IMR-90 (cell line): ENCODE measurements around the gene RRP8. TPM values are rescaled to one million over a fixed set of nuclear protein-coding genes. Genes with fewer than 3 reads are reported as not detected.

Experiments used
- ATAC-seq: fragments of 200-7000 bp; cut with Tn5 transposase; 2 replicates; pipeline ENCODE4 v1.9.1; 2020; ENCODE audit warnings: low read depth, mild to moderate bottlenecking, moderate library complexity
- BruUV-seq: library from RNA; stranded (reverse); fragments of 400-500 nt; replicated peaks from 2 replicates; lab custom pipeline; 2021; lab: Mats Ljungman, UMichigan
- CTCF ChIA-PET: fragments of 300-600 bp; formaldehyde crosslinking; extraction: SDS; loops from one replicate; lab custom pipeline; 2021; ENCODE audit warnings: antibody characterized with exemption; lab: Yijun Ruan, JAX
- POLR2A ChIA-PET: fragments of 300-600 bp; sonication (Branson Sonifier 250); formaldehyde crosslinking; loops from one replicate; lab custom pipeline; 2022; ENCODE audit warnings: antibody characterized with exemption; ENCODE audit not compliant: unreplicated experiment; lab: Charles Lee
- DNase-seq: peaks from one replicate; pipeline ENCODE4 v3.0.0; 2013
- H2AFZ ChIP-seq: replicated peaks from 2 replicates; pipeline ENCODE3; 2013; ENCODE audit warnings: low read length, mild to moderate bottlenecking; ENCODE audit not compliant: poor library complexity
- H2AK5ac ChIP-seq: 2 replicates; pipeline ENCODE4 v1.6.1; 2013; ENCODE audit warnings: low read depth, low read length, inconsistent platforms
- H2AK9ac ChIP-seq: replicated peaks from 2 replicates; pipeline ENCODE3; 2013; ENCODE audit warnings: mild to moderate bottlenecking, low read depth, low read length, moderate library complexity; ENCODE audit not compliant: poor library complexity
- H2BK120ac ChIP-seq: 2 replicates; pipeline ENCODE4 v1.6.1; 2013; ENCODE audit warnings: low read depth, low read length, inconsistent platforms
- H2BK15ac ChIP-seq: 3 replicates; pipeline ENCODE4 v1.6.1; 2013; ENCODE audit warnings: low read depth, low read length, inconsistent platforms
- H2BK20ac ChIP-seq: 2 replicates; pipeline ENCODE4 v1.6.1; 2013; ENCODE audit warnings: low read depth, mild to moderate bottlenecking, inconsistent platforms, low read length, moderate library complexity
- H2BK5ac ChIP-seq: 2 replicates; pipeline ENCODE4 v1.6.1; 2013; ENCODE audit warnings: mild to moderate bottlenecking, low read depth, low read length, inconsistent platforms; ENCODE audit not compliant: poor library complexity, severe bottlenecking
- H3K14ac ChIP-seq: replicated peaks from 2 replicates; pipeline ENCODE4 v1.6.1; 2013; ENCODE audit warnings: low read depth, low read length, inconsistent platforms
- H3K18ac ChIP-seq: 2 replicates; pipeline ENCODE4 v1.6.1; 2013; ENCODE audit warnings: low read depth, low read length, control low read depth
- H3K23ac ChIP-seq: 2 replicates; pipeline ENCODE4 v1.6.1; 2013; ENCODE audit warnings: low read depth, low read length, inconsistent platforms
- H3K27ac ChIP-seq: 2 replicates; pipeline ENCODE4 v1.5.1; 2013; ENCODE audit warnings: mild to moderate bottlenecking, control low read depth, low read length; ENCODE audit not compliant: insufficient read depth
- H3K27me3 ChIP-seq: 2 replicates; pipeline ENCODE4 v1.6.1; 2013; ENCODE audit warnings: low read length; ENCODE audit not compliant: control insufficient read depth, insufficient read depth
- H3K36me3 ChIP-seq: 2 replicates; pipeline ENCODE4 v1.6.1; 2013; ENCODE audit warnings: low read length, mixed read lengths; ENCODE audit not compliant: control insufficient read depth, insufficient read depth
- H3K4ac ChIP-seq: 2 replicates; pipeline ENCODE4 v1.6.1; 2013; ENCODE audit warnings: low read depth, low read length, inconsistent platforms
- H3K4me1 ChIP-seq: 2 replicates; pipeline ENCODE4 v1.6.1; 2013; ENCODE audit warnings: low read length, mixed read lengths; ENCODE audit not compliant: control insufficient read depth, insufficient read depth
- H3K4me2 ChIP-seq: 2 replicates; pipeline ENCODE4 v1.6.1; 2013; ENCODE audit warnings: low read depth, mild to moderate bottlenecking, control low read depth, low read length, moderate library complexity
- H3K4me3 ChIP-seq: 2 replicates; pipeline ENCODE4 v1.5.1; 2013; ENCODE audit warnings: low read depth, mild to moderate bottlenecking, control low read depth, low read length, moderate library complexity; ENCODE audit not compliant: insufficient read depth
- H3K56ac ChIP-seq: 2 replicates; pipeline ENCODE4 v1.6.1; 2013; ENCODE audit warnings: low read length, inconsistent platforms; ENCODE audit not compliant: insufficient read depth; ENCODE audit errors: extremely low read depth
- H3K79me1 ChIP-seq, 2 experiments: 2 replicates each; pipeline ENCODE4 v1.6.1; 2013; ENCODE audit warnings: low read length in 2 of 2, inconsistent platforms in 1 of 2, low read depth in 1 of 2
- H3K9ac ChIP-seq: 2 replicates; pipeline ENCODE4 v1.6.1; 2013; ENCODE audit warnings: low read depth, low read length, control low read depth
- H3K9me1 ChIP-seq: 2 replicates; pipeline ENCODE4 v1.6.1; 2013; ENCODE audit warnings: low read length, inconsistent platforms; ENCODE audit not compliant: insufficient read depth
- H3K9me3 ChIP-seq: 2 replicates; pipeline ENCODE4 v1.6.1; 2013; ENCODE audit warnings: low read length; ENCODE audit not compliant: control insufficient read depth, insufficient read depth
- H4K20me1 ChIP-seq: 2 replicates; pipeline ENCODE4 v1.6.1; 2013; ENCODE audit warnings: low read length, inconsistent platforms; ENCODE audit not compliant: insufficient read depth
- H4K5ac ChIP-seq: 2 replicates; pipeline ENCODE4 v1.6.1; 2013; ENCODE audit warnings: mild to moderate bottlenecking, low read depth, low read length, control low read depth
- H4K8ac ChIP-seq, 2 experiments: 2 replicates each; pipeline ENCODE4 v1.6.1; 2013; ENCODE audit warnings: low read depth in 2 of 2, low read length in 2 of 2, control low read depth in 1 of 2, inconsistent platforms in 1 of 2
- H4K91ac ChIP-seq: 2 replicates; pipeline ENCODE4 v1.6.1; 2013; ENCODE audit warnings: low read depth, low read length, inconsistent platforms; ENCODE audit not compliant: insufficient read depth
- BHLHE40 ChIP-seq: fragments of 150-350 bp; IDR thresholded peaks from 2 replicates; pipeline ENCODE4 v1.6.1; 2016; ENCODE audit warnings: mild to moderate bottlenecking, low read depth, low read length
- CEBPB ChIP-seq: IDR thresholded peaks from 2 replicates; pipeline ENCODE4 v1.6.1; 2012; ENCODE audit warnings: low read depth, low read length, improper control_type of control experiment
- CHD1 ChIP-seq: IDR thresholded peaks from 2 replicates; pipeline ENCODE4 v1.6.1; 2012; ENCODE audit warnings: low read depth, low read length, improper control_type of control experiment
- FOS ChIP-seq: fragments of 150-350 bp; IDR thresholded peaks from 2 replicates; pipeline ENCODE4 v1.6.1; 2016; ENCODE audit warnings: low read depth, low read length
- MAFK ChIP-seq: IDR thresholded peaks from 2 replicates; pipeline ENCODE4 v1.6.1; 2012; ENCODE audit warnings: low read depth, low read length, improper control_type of control experiment
- MAZ ChIP-seq: IDR thresholded peaks from 2 replicates; pipeline ENCODE4 v1.6.1; 2012; ENCODE audit warnings: low read depth, mild to moderate bottlenecking, low read length, improper control_type of control experiment, moderate library complexity, borderline replicate concordance
- MXI1 ChIP-seq: IDR thresholded peaks from 2 replicates; pipeline ENCODE4 v1.6.1; 2012; ENCODE audit warnings: low read depth, mild to moderate bottlenecking, low read length, moderate library complexity, borderline replicate concordance
- NFE2L2 ChIP-seq: fragments of 150-350 bp; IDR thresholded peaks from 2 replicates; pipeline ENCODE4 v1.6.1; 2016; ENCODE audit warnings: low read depth, mild to moderate bottlenecking, low read length
- POLR2A ChIP-seq: IDR thresholded peaks from 2 replicates; pipeline ENCODE4 v1.6.1; 2012; ENCODE audit warnings: mild to moderate bottlenecking, low read depth, low read length
- RAD21 ChIP-seq: IDR thresholded peaks from 2 replicates; pipeline ENCODE4 v1.6.1; 2012; ENCODE audit warnings: low read length, improper control_type of control experiment
- RCOR1 ChIP-seq: IDR thresholded peaks from 2 replicates; pipeline ENCODE4 v1.6.1; 2012; ENCODE audit warnings: mild to moderate bottlenecking, low read length, improper control_type of control experiment; ENCODE audit not compliant: insufficient replicate concordance
- RFX5 ChIP-seq: IDR thresholded peaks from 2 replicates; pipeline ENCODE4 v1.8.0; 2012; ENCODE audit warnings: low read depth, mild to moderate bottlenecking, low read length, moderate library complexity
- SMC3 ChIP-seq: fragments of 150-350 bp; IDR thresholded peaks from 2 replicates; pipeline ENCODE4 v1.6.1; 2016; ENCODE audit warnings: low read depth, mild to moderate bottlenecking, antibody characterized with exemption, low read length, moderate library complexity
- WGBS, 2 experiments: methylation state at CpG; one replicate each; pipeline versions ENCODE4 v1.1.5 to v1.1.7; 2013; ENCODE audit warnings: missing lambda C conversion rate in 2 of 2; ENCODE audit not compliant: insufficient read length in 1 of 2; ENCODE audit errors: extremely low coverage in 2 of 2; 5-methylcytosine and 5-hydroxymethylcytosine counted together
- dilution Hi-C: fragments of 300-500 bp; cut with HindIII; formaldehyde crosslinking; loops from one replicate; pipeline ENCODE4 v1.14.3; 2018; ENCODE audit warnings: low sequenced_read_pairs; ENCODE audit not compliant: unreplicated experiment
- in situ Hi-C: fragments of 300-500 bp; cut with MboI; formaldehyde crosslinking; loops from 3 replicates; pipeline ENCODE4 v1.14.3; 2019; ENCODE audit warnings: low sequenced_read_pairs, inconsistent platforms, mixed read lengths
- intact Hi-C: fragments of 100-400 bp; cut with micrococcal nuclease; formaldehyde crosslinking; loops from 2 replicates; pipeline ENCODE4 v1.10.0; 2022
- polyA plus RNA-seq, 3 experiments: library from polyadenylated mRNA; depleted of rRNA; stranded (reverse); fragments of >200 nt; gene quantifications; 2 replicates each; pipeline ENCODE4 v1.2.3, GENCODE V29; 2012; ENCODE audit warnings: low replicate concordance in 1 of 3
- total RNA-seq: library from RNA; depleted of rRNA; stranded (reverse); fragments of >200 nt; gene quantifications from 2 replicates; pipeline ENCODE4 v1.2.3, GENCODE V29; 2012
- TF ChIP-seq, protein P1 (sequence below): conservative IDR thresholded peaks from 2 replicates; pipeline ENCODE4 v1.5.1; 2012; ENCODE audit warnings: mild to moderate bottlenecking, low read depth, low read length, improper control_type of control experiment
- TF ChIP-seq, protein P2 (sequence below): fragments of 150-350 bp; IDR thresholded peaks from 2 replicates; pipeline ENCODE4 v1.6.1; 2017; ENCODE audit warnings: mild to moderate bottlenecking, antibody characterized with exemption, low read length, low read depth
- TF ChIP-seq, protein P3 (sequence below): fragments of 150-350 bp; IDR thresholded peaks from 2 replicates; pipeline ENCODE4 v1.6.1; 2016; ENCODE audit warnings: low read depth, mild to moderate bottlenecking, low read length, moderate library complexity, borderline replicate concordance

RRP8 gene
- total and polyA plus RNA-seq, 2 of the 4 experiments (the other 2 are of a cell fraction) = 10.8 to 11.5 TPM

DNA sequence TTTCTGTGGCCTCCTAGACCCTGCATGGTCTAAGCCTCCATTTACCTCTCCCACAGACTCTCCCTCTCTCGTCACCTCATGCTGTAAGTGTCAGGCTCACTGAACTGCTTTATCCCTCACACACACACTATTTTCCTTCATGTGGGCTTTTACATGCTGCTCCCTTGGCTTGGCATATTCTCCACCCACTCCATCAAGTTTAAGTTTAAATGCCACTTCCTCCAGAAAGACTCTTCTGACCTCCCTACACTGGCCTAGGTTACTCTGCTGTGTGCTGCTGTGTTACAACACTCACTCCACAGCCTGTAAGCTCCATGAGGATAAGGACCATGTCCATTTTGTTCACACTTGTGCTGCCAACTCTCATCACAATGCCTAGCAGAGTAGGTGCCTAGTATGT lies 49.7 kb upstream of the RRP8 start:
- TF ChIP-seq CHD1 = no peak
- TF ChIP-seq NFE2L2 = no peak
- no peak for TF ChIP-seq RFX5
- no peak for TF ChIP-seq CEBPB
- no peak for TF ChIP-seq BHLHE40
- TF ChIP-seq, protein P1, sequence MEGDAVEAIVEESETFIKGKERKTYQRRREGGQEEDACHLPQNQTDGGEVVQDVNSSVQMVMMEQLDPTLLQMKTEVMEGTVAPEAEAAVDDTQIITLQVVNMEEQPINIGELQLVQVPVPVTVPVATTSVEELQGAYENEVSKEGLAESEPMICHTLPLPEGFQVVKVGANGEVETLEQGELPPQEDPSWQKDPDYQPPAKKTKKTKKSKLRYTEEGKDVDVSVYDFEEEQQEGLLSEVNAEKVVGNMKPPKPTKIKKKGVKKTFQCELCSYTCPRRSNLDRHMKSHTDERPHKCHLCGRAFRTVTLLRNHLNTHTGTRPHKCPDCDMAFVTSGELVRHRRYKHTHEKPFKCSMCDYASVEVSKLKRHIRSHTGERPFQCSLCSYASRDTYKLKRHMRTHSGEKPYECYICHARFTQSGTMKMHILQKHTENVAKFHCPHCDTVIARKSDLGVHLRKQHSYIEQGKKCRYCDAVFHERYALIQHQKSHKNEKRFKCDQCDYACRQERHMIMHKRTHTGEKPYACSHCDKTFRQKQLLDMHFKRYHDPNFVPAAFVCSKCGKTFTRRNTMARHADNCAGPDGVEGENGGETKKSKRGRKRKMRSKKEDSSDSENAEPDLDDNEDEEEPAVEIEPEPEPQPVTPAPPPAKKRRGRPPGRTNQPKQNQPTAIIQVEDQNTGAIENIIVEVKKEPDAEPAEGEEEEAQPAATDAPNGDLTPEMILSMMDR = no peak
- no peak for TF ChIP-seq MAZ
- no peak for TF ChIP-seq MAFK
- no peak for TF ChIP-seq SMC3
- no peak for TF ChIP-seq RCOR1
- TF ChIP-seq RAD21 = no peak
- TF ChIP-seq, protein P2, sequence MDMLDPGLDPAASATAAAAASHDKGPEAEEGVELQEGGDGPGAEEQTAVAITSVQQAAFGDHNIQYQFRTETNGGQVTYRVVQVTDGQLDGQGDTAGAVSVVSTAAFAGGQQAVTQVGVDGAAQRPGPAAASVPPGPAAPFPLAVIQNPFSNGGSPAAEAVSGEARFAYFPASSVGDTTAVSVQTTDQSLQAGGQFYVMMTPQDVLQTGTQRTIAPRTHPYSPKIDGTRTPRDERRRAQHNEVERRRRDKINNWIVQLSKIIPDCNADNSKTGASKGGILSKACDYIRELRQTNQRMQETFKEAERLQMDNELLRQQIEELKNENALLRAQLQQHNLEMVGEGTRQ = no peak
- TF ChIP-seq POLR2A = no peak
- TF ChIP-seq, protein P3, sequence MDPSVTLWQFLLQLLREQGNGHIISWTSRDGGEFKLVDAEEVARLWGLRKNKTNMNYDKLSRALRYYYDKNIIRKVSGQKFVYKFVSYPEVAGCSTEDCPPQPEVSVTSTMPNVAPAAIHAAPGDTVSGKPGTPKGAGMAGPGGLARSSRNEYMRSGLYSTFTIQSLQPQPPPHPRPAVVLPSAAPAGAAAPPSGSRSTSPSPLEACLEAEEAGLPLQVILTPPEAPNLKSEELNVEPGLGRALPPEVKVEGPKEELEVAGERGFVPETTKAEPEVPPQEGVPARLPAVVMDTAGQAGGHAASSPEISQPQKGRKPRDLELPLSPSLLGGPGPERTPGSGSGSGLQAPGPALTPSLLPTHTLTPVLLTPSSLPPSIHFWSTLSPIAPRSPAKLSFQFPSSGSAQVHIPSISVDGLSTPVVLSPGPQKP = no peak
- TF ChIP-seq MXI1 = no peak
- TF ChIP-seq FOS = no peak
- no peak overlapping the region for H4K91ac ChIP-seq
- peak overlapping the region; percentile 66; the same call in 1 of the 2 replicates for H3K23ac ChIP-seq
- H2AFZ ChIP-seq = no peak overlapping the region
- 0 out of 2 replicates have a peak, but pooled peaks cover 3% of the 10 kb centered on the region for H4K20me1 ChIP-seq
- no peak overlapping the region for H2BK20ac ChIP-seq
- CTCF ChIA-PET = no interaction called here
- H3K79me1 ChIP-seq = peaks cover 3 to 21% of the 10 kb centered on the region in 2 experiments; a peak in 2 of 4 replicates
- POLR2A ChIA-PET = no interaction called here
- H3K4me1 ChIP-seq = peaks cover 5% of the 10 kb centered on the region
- no peak overlapping the region for H2BK5ac ChIP-seq
- H3K14ac ChIP-seq = no peak overlapping the region
- H3K4ac ChIP-seq = no peak overlapping the region
- intact Hi-C loops = no loop called here
- peaks cover 18% of the 10 kb centered on the region for H3K9me1 ChIP-seq
- no peaks in the 10 kb centered on the region for H3K9me3 ChIP-seq
- no peak for ATAC-seq
- H2BK120ac ChIP-seq = no peak overlapping the region
- DNase-seq = no peak
- H3K9ac ChIP-seq = no peak overlapping the region
- no peak overlapping the region for H3K27ac ChIP-seq
- dilution Hi-C loops = no loop called here
- no peak overlapping the region for H4K5ac ChIP-seq
- no peaks in the 10 kb centered on the region for H3K36me3 ChIP-seq
- H4K8ac ChIP-seq = no peak overlapping the region
- no peak overlapping the region for H2BK15ac ChIP-seq
- in situ Hi-C loops = no loop called here
- peaks cover 14% of the 10 kb centered on the region for H3K27me3 ChIP-seq
- peak overlapping the region; percentile 57; the same call in 1 of the 2 replicates for H2AK5ac ChIP-seq
- H3K4me2 ChIP-seq = no peak overlapping the region
- H3K18ac ChIP-seq = no peak overlapping the region
- BruUV-seq = no TSS peak
- WGBS, 2 experiments = 100% methylated on average over 1 of the region's 1 CpG; no CpG with 5 or more reads in 1 of the 2 experiments
- H3K56ac ChIP-seq = no peak overlapping the region
- no peak overlapping the region for H2AK9ac ChIP-seq
- H3K4me3 ChIP-seq = no peak overlapping the region
